HepG2 (cell line): ENCODE data around the gene LYRM2. TPM values are rescaled to one million over a fixed set of nuclear protein-coding genes. Genes with fewer than 3 reads are reported as not detected.
A peak's percentile ranks its signal among the peaks of the same experiment; 100 is the strongest.

ENCODE experiments used
- ATAC-seq: fragments of 200-7000 bp; cut with Tn5 transposase; 3 replicates; pipeline ENCODE4 v1.9.1; 2020; ENCODE audit warnings: mild to moderate bottlenecking, moderate library complexity
- BruUV-seq: library from RNA; stranded (reverse); fragments of 400-500 nt; replicated peaks from 2 replicates; lab custom pipeline; 2021; lab: Mats Ljungman, UMichigan
- CTCF ChIA-PET: fragments of 300-600 bp; formaldehyde crosslinking; extraction: SDS; loops from one replicate; lab custom pipeline; 2021; ENCODE audit warnings: low total read pairs, inconsistent platforms, low intra/inter-chr PET ratio; lab: Yijun Ruan, JAX
- POLR2A ChIA-PET: fragments of 350-600 bp; sonication (Branson Sonifier 250); formaldehyde crosslinking; loops from one replicate; lab custom pipeline; 2020; ENCODE audit warnings: antibody characterized with exemption, inconsistent platforms; lab: Yijun Ruan, JAX
- DNase-seq: peaks from one replicate; pipeline ENCODE4 v3.0.0-alpha.2; 2015; ENCODE audit warnings: low spot score
- FAIRE-seq: peaks from 3 replicates; lab custom pipeline; 2011; peaks lifted over from hg19 to GRCh38; lab: Jason Lieb, UNC
- H2AFZ ChIP-seq: one replicate; pipeline ENCODE4 v1.6.1; 2011; ENCODE audit warnings: low read length, inconsistent platforms
- H3K27ac ChIP-seq: fragments of 300-600 bp; 3 replicates; pipeline ENCODE4 v1.8.0; 2011; ENCODE audit warnings: mixed run types, mild to moderate bottlenecking, mixed read lengths, low read length, inconsistent platforms; ENCODE audit not compliant: insufficient read depth; ENCODE audit errors: extremely low read length
- H3K27me3 ChIP-seq, 2 experiments: fragments of 200-600 bp in 1 of 2; 2 replicates in 1 of 2; 3 replicates in 1 of 2; pipeline versions ENCODE4 v1.6.0 to v1.8.0; 2011; ENCODE audit warnings: low read length in 2 of 2, mild to moderate bottlenecking in 2 of 2, moderate library complexity in 2 of 2, inconsistent platforms in 1 of 2; ENCODE audit not compliant: insufficient read depth in 2 of 2, control insufficient read depth in 1 of 2
- H3K36me3 ChIP-seq, 2 experiments: fragments of 200-600 bp in 1 of 2; replicated peaks in 1 of 2; 2 replicates in 1 of 2; 3 replicates in 1 of 2; pipeline versions ENCODE4 v1.5.1 to v1.8.0; 2011; ENCODE audit warnings: low read length in 2 of 2, inconsistent platforms in 1 of 2; ENCODE audit not compliant: insufficient read depth in 2 of 2, control insufficient read depth in 1 of 2
- H3K4me1 ChIP-seq: 2 replicates; pipeline ENCODE4 v1.5.1; 2012; ENCODE audit warnings: low read length, inconsistent platforms; ENCODE audit not compliant: insufficient read depth
- H3K4me2 ChIP-seq: 2 replicates; pipeline ENCODE4 v1.6.0; 2011; ENCODE audit warnings: low read depth, low read length, inconsistent platforms
- H3K4me3 ChIP-seq, 3 experiments: fragments of 200-600 bp in 1 of 3; sonication (generic), shearing (Covaris generic) in 1 of 3; replicated peaks in 1 of 3; 2 replicates each; pipeline ENCODE4 v1.5.1; 2011 to 2016; ENCODE audit warnings: low read length in 3 of 3, inconsistent platforms in 2 of 3, low read depth in 2 of 3, mild to moderate bottlenecking in 2 of 3, control low read depth in 1 of 3, mixed read lengths in 1 of 3; ENCODE audit not compliant: insufficient read depth in 1 of 3
- H3K79me2 ChIP-seq: one replicate; pipeline ENCODE4 v1.6.1; 2011; ENCODE audit warnings: low read length, inconsistent platforms; ENCODE audit not compliant: insufficient read depth
- H3K9ac ChIP-seq: 2 replicates; pipeline ENCODE4 v1.6.0; 2011; ENCODE audit warnings: mild to moderate bottlenecking, low read depth, low read length, inconsistent platforms; ENCODE audit not compliant: insufficient read depth
- H3K9me3 ChIP-seq: 2 replicates; pipeline ENCODE4 v1.5.1; 2012; ENCODE audit warnings: mild to moderate bottlenecking, low read length
- H4K20me1 ChIP-seq: 2 replicates; pipeline ENCODE4 v1.6.0; 2011; ENCODE audit warnings: inconsistent platforms, mild to moderate bottlenecking, low read length, moderate library complexity; ENCODE audit not compliant: insufficient read depth
- DDIT3 ChIP-seq: sonication (generic); formaldehyde crosslinking; IDR thresholded peaks from 2 replicates; pipeline ENCODE4 v1.4.0; 2020; ENCODE audit warnings: mild to moderate bottlenecking, missing genetic modification reagents
- HNF1B ChIP-seq: sonication (generic); formaldehyde crosslinking; IDR thresholded peaks from 2 replicates; pipeline ENCODE4 v1.5.1; 2020; ENCODE audit warnings: mild to moderate bottlenecking, moderate library complexity, missing genetic modification reagents
- MZF1 ChIP-seq: sonication (generic); formaldehyde crosslinking; IDR thresholded peaks from 2 replicates; pipeline ENCODE4 v1.8.1; 2023; ENCODE audit warnings: mild to moderate bottlenecking, missing genetic modification reagents, borderline replicate concordance
- SRF ChIP-seq: IDR thresholded peaks from 2 replicates; pipeline ENCODE4 v1.6.1; 2011; ENCODE audit warnings: mild to moderate bottlenecking, low read depth, low read length, moderate library complexity
- STAG1 ChIP-seq: sonication (generic); formaldehyde crosslinking; IDR thresholded peaks from 2 replicates; pipeline ENCODE4 v1.4.0; 2020; ENCODE audit warnings: missing genetic modification reagents
- ZBTB25 ChIP-seq: IDR thresholded peaks from 2 replicates; pipeline ENCODE4 v1.6.1; 2018; ENCODE audit warnings: missing genetic modification reagents
- ZHX2 ChIP-seq, 2 experiments: sonication (generic) in 1 of 2; formaldehyde crosslinking in 1 of 2; IDR thresholded peaks; 2 replicates each; pipeline versions ENCODE4 v1.6.1 to v1.9.0; 2014 to 2022; ENCODE audit warnings: antibody characterized with exemption in 1 of 2, borderline replicate concordance in 1 of 2, inconsistent platforms in 1 of 2, low read depth in 1 of 2, missing genetic modification reagents in 1 of 2
- ZNF468 ChIP-seq: sonication (generic); formaldehyde crosslinking; IDR thresholded peaks from 2 replicates; pipeline ENCODE4 v1.8.0; 2022; ENCODE audit warnings: mild to moderate bottlenecking, moderate library complexity, missing genetic modification reagents
- ZNF607 ChIP-seq: sonication (generic); formaldehyde crosslinking; IDR thresholded peaks from 2 replicates; pipeline ENCODE4 v1.5.1; 2020; ENCODE audit warnings: missing genetic modification reagents, mild to moderate bottlenecking, borderline replicate concordance
- ZNF616 ChIP-seq: sonication (generic); formaldehyde crosslinking; IDR thresholded peaks from 2 replicates; pipeline ENCODE4 v1.5.0; 2020; ENCODE audit warnings: low read depth, mild to moderate bottlenecking, missing genetic modification reagents
- ZSCAN31 ChIP-seq: sonication (generic); formaldehyde crosslinking; IDR thresholded peaks from 2 replicates; pipeline ENCODE4 v1.5.0; 2020; ENCODE audit warnings: low read depth, mild to moderate bottlenecking, missing genetic modification reagents
- WGBS: methylation state at CpG from one replicate; pipeline ENCODE4 v1.1.6; 2017; ENCODE audit warnings: low lambda C conversion rate; 5-methylcytosine and 5-hydroxymethylcytosine counted together
- in situ Hi-C: cut with HindIII; loops from 2 replicates; pipeline ENCODE4 v1.10.0; 2017; ENCODE audit warnings: low pct_unique_long_range_greater_than_20kb; ENCODE audit not compliant: extremely low pct_ligation_motif_present
- intact Hi-C: fragments of 100-400 bp; cut with micrococcal nuclease; formaldehyde crosslinking; loops from one replicate; pipeline ENCODE4 v1.10.0; 2022; ENCODE audit not compliant: unreplicated experiment
- polyA plus RNA-seq, 8 experiments: library from polyadenylated mRNA; depleted of rRNA in 3 of 8; stranded (reverse) in 7 of 8; unstranded in 1 of 8; fragments of >200 nt; fragmentation: Illumina TruSeq in 4 of 8; extraction: Trizol in 4 of 8; gene quantifications; 2 replicates each; pipeline versions ENCODE4 v1.2.1 to v1.2.3, GENCODE V29; 2011 to 2016; ENCODE audit warnings: low read depth in 4 of 8, missing spikeins in 1 of 8, mixed read lengths in 1 of 8; ENCODE audit not compliant: insufficient read depth in 1 of 8
- total RNA-seq, 5 experiments: library from RNA; depleted of rRNA; stranded (reverse); fragments of >200 nt; fragmentation: Illumina TruSeq; extraction: Trizol; gene quantifications; 2 replicates each; pipeline ENCODE4 v1.2.3, GENCODE V29; 2016; ENCODE audit warnings: low read depth in 1 of 5

Gene LYRM2
- total and polyA plus RNA-seq, 2 of the 13 experiments (the other 11 are each of a cell fraction or from before 2014, with no cell fraction given), result 17.8 to 32.6 TPM

GRCh38 chr6:89611666-89612065, 26.9 kb downstream of the LYRM2 start (continued):
- TF ChIP-seq ZNF468 (CRISPR knock-in tag) (no peak), ZSCAN31 (CRISPR knock-in tag) (no peak)

- peak; percentile 93 for ATAC-seq
- no peak overlapping the region for H2AFZ ChIP-seq
- H3K9me3 ChIP-seq, result no peaks in the 10 kb centered on the region
- DNase-seq, result peak; percentile 40
- ChIA-PET CTCF (interaction anchor here (1.0 to 3.8 kb wide), 3 partner anchors 177 to 242 kb away, joined by 3 to 42 read pairs (median 4); partner anchors contain the start of gene ANKRD6), POLR2A (no interaction called here)
- peak; percentile 26 for FAIRE-seq
- no peak overlapping the region for H3K4me2 ChIP-seq
- no peaks in the 10 kb centered on the region for H3K79me2 ChIP-seq
- H3K27me3 ChIP-seq, result no peaks in the 10 kb centered on the region
- no peaks in the 10 kb centered on the region for H3K36me3 ChIP-seq
- no peaks in the 10 kb centered on the region for H4K20me1 ChIP-seq
- no TSS peak for BruUV-seq
- no peak overlapping the region for H3K4me3 ChIP-seq
- H3K9ac ChIP-seq, result no peak overlapping the region
- intact Hi-C loops (loop anchor here (1.0 to 5.0 kb wide), 3 partner anchors 177 to 299 kb away; partner anchors contain the start of gene ANKRD6), in situ Hi-C loops (loop anchor here (5.0 kb wide), 1 partner anchor 178 kb away; the partner anchor contains the start of gene ANKRD6)
- H3K27ac ChIP-seq, result no peak overlapping the region
- H3K4me1 ChIP-seq, result no peaks in the 10 kb centered on the region
- WGBS, result 4% methylated on average over 11 of the region's 11 CpGs
- TF ChIP-seq ZBTB25, result no peak
- peak; percentile 64 for TF ChIP-seq STAG1 (CRISPR knock-in tag)
- no peak for TF ChIP-seq MZF1
- TF ChIP-seq ZHX2 (IDR thresholded peaks at IDR 0.05; ENCODE audit: low read depth), result no peak
- TF ChIP-seq ZHX2 (CRISPR knock-in tag; IDR thresholded peaks at IDR 0.05; ENCODE audit: borderline replicate concordance), result no peak
- TF ChIP-seq ZNF616 (CRISPR knock-in tag), result no peak
- no peak for TF ChIP-seq HNF1B
- no peak for TF ChIP-seq DDIT3 (CRISPR knock-in tag)
- no peak for TF ChIP-seq ZNF607 (CRISPR knock-in tag)
- no peak for TF ChIP-seq SRF
Observed at GRCh38 chr6:89610149-89610642, 28.4 kb downstream of the LYRM2 start.
